Mesendoderm (in vitro differentiated cells): ENCODE results near the gene MCCD1.

Experiments used
- DNase-seq: peaks from one replicate; pipeline ENCODE4 v3.0.0; 2013
- H2AK5ac ChIP-seq: 2 replicates; pipeline ENCODE4 v1.6.1; 2013; ENCODE audit warnings: low read length, inconsistent platforms
- H2BK120ac ChIP-seq: 2 replicates; pipeline ENCODE4 v1.6.1; 2013; ENCODE audit warnings: low read depth, mild to moderate bottlenecking, low read length, moderate library complexity, mixed read lengths
- H2BK15ac ChIP-seq: replicated peaks from 2 replicates; pipeline ENCODE4 v1.6.1; 2013; ENCODE audit warnings: low read depth, mild to moderate bottlenecking, moderate library complexity
- H2BK5ac ChIP-seq: 2 replicates; pipeline ENCODE4 v1.6.1; 2013; ENCODE audit warnings: low read length, inconsistent platforms
- H3K18ac ChIP-seq: 2 replicates; pipeline ENCODE4 v1.6.1; 2013; ENCODE audit warnings: mild to moderate bottlenecking, low read length, mixed read lengths
- H3K23ac ChIP-seq: one replicate; pipeline ENCODE4 v1.6.1; 2013; ENCODE audit warnings: low read length
- H3K27ac ChIP-seq: 2 replicates; pipeline ENCODE4 v1.5.1; 2013; ENCODE audit warnings: low read depth, mild to moderate bottlenecking, inconsistent platforms, low read length, moderate library complexity
- H3K27me3 ChIP-seq: 2 replicates; pipeline ENCODE4 v1.6.1; 2013; ENCODE audit warnings: low read length, control low read depth, mild to moderate bottlenecking, inconsistent platforms; ENCODE audit not compliant: insufficient read depth, poor library complexity
- H3K36me3 ChIP-seq: 2 replicates; pipeline ENCODE4 v1.6.1; 2013; ENCODE audit warnings: low read length, inconsistent platforms; ENCODE audit not compliant: control insufficient read depth, insufficient read depth
- H3K4ac ChIP-seq: one replicate; pipeline ENCODE4 v1.6.1; 2013; ENCODE audit warnings: low read depth, mild to moderate bottlenecking, low read length, moderate library complexity
- H3K4me1 ChIP-seq: 2 replicates; pipeline ENCODE4 v1.6.1; 2013; ENCODE audit warnings: low read depth, low read length, inconsistent platforms; ENCODE audit not compliant: control insufficient read depth
- H3K4me2 ChIP-seq: 2 replicates; pipeline ENCODE4 v1.6.1; 2013; ENCODE audit warnings: low read length
- H3K4me3 ChIP-seq: 2 replicates; pipeline ENCODE4 v1.5.1; 2013; ENCODE audit warnings: mild to moderate bottlenecking, low read length
- H3K56ac ChIP-seq: one replicate; pipeline ENCODE4 v1.6.1; 2013; ENCODE audit warnings: low read length
- H3K79me1 ChIP-seq: 2 replicates; pipeline ENCODE4 v1.6.1; 2013; ENCODE audit warnings: low read length, inconsistent platforms
- H3K79me2 ChIP-seq: 2 replicates; pipeline ENCODE4 v1.6.1; 2013; ENCODE audit warnings: mild to moderate bottlenecking, low read length; ENCODE audit not compliant: control insufficient read depth, insufficient read depth
- H3K9ac ChIP-seq: 2 replicates; pipeline ENCODE4 v1.6.1; 2013; ENCODE audit warnings: low read length, inconsistent platforms
- H4K5ac ChIP-seq: one replicate; pipeline ENCODE4 v1.6.1; 2013; ENCODE audit warnings: low read length
- H4K8ac ChIP-seq: one replicate; pipeline ENCODE4 v1.6.1; 2013; ENCODE audit warnings: low read depth, mild to moderate bottlenecking, control low read depth, low read length, moderate library complexity
- whole genome bisulfite sequencing: extraction: QIAGEN DNeasy Blood & Tissue Kit; methylation state at CpG from one replicate; pipeline ENCODE4 v1.1.7; 2013; ENCODE audit warnings: low lambda C conversion rate, missing lambda C conversion rate; ENCODE audit not compliant: insufficient coverage; ENCODE audit errors: extremely low coverage; 5-methylcytosine and 5-hydroxymethylcytosine counted together

Gene MCCD1

DNA sequence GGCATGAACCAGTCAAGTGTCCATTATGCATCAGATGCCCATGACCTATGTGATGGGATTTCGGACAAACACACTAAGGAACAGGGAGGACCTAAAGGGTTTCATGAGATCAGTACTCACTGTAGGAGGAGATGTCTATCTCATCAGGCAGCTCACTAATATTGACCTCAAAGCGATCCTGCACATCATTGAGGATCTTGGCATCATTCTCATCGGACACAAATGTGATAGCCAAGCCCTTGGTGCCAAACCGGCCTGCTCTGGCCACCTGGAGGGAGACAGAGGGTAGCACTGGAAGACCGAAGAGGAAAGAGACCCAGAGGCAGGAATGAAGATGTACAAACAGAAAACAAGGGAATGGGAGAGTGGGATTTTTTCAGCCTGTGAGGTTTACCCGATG is 1.9 kb downstream of the MCCD1 start:
- WGBS, result no CpG with 5 or more reads among the region's 6 CpGs
- no peak overlapping the region for H2BK5ac ChIP-seq
- peaks cover 2% of the 10 kb centered on the region for H3K4me1 ChIP-seq
- no peak overlapping the region for H4K8ac ChIP-seq
- H3K9ac ChIP-seq, result no peak overlapping the region
- H2AK5ac ChIP-seq, result no peak overlapping the region
- no peak overlapping the region for H3K4me3 ChIP-seq
- H3K4ac ChIP-seq, result no peak overlapping the region
- peaks cover 25% of the 10 kb centered on the region for H3K79me1 ChIP-seq
- H3K27me3 ChIP-seq, result no peaks in the 10 kb centered on the region
- no peak overlapping the region for H3K23ac ChIP-seq
- no peak overlapping the region for H2BK15ac ChIP-seq
- H3K27ac ChIP-seq, result no peak overlapping the region
- peaks cover 34% of the 10 kb centered on the region for H3K36me3 ChIP-seq
- H4K5ac ChIP-seq, result no peak overlapping the region
- peaks cover 8% of the 10 kb centered on the region for H3K79me2 ChIP-seq
- H2BK120ac ChIP-seq, result no peak overlapping the region
- DNase-seq, result no peak
- H3K18ac ChIP-seq, result no peak overlapping the region
- no peak overlapping the region for H3K4me2 ChIP-seq
- no peak overlapping the region for H3K56ac ChIP-seq

DNA sequence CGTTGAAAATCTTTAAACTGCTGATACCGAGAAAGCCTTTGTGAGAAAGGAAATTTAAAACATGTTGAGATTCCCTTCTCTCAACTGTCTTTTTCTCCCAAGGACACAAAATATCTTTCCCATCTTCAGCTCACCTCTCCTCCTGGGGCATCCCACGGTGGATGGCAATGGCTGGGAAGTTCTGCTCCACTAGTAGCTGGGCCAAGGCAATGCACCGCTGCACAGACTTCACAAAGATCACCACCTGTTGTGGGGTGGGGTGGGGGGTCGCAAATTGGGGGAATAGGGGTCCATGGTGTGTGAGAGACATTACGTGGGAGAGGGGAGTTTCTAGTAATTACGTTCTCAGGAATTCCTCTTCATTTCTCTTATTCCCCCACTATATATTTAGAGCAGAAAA is 2.4 kb downstream of the MCCD1 start:
- no CpG with 5 or more reads among the region's 7 CpGs for WGBS
- DNase-seq, result no peak
- Histone ChIP-seq H3K23ac (no peak overlapping the region), H3K56ac (no peak overlapping the region), H2AK5ac (no peak overlapping the region), H4K5ac (no peak overlapping the region), H2BK15ac (no peak overlapping the region), H3K79me1 (peaks cover 28% of the 10 kb centered on the region), H3K4me2 (no peak overlapping the region), H3K36me3 (peaks cover 38% of the 10 kb centered on the region), H4K8ac (no peak overlapping the region), H3K18ac (no peak overlapping the region), H3K4ac (no peak overlapping the region), H3K9ac (no peak overlapping the region), H2BK5ac (no peak overlapping the region), H3K4me1 (peaks cover 2% of the 10 kb centered on the region), H3K27me3 (no peaks in the 10 kb centered on the region), H3K4me3 (no peak overlapping the region), H2BK120ac (no peak overlapping the region), H3K79me2 (peaks cover 12% of the 10 kb centered on the region), H3K27ac (no peak overlapping the region)

DNA sequence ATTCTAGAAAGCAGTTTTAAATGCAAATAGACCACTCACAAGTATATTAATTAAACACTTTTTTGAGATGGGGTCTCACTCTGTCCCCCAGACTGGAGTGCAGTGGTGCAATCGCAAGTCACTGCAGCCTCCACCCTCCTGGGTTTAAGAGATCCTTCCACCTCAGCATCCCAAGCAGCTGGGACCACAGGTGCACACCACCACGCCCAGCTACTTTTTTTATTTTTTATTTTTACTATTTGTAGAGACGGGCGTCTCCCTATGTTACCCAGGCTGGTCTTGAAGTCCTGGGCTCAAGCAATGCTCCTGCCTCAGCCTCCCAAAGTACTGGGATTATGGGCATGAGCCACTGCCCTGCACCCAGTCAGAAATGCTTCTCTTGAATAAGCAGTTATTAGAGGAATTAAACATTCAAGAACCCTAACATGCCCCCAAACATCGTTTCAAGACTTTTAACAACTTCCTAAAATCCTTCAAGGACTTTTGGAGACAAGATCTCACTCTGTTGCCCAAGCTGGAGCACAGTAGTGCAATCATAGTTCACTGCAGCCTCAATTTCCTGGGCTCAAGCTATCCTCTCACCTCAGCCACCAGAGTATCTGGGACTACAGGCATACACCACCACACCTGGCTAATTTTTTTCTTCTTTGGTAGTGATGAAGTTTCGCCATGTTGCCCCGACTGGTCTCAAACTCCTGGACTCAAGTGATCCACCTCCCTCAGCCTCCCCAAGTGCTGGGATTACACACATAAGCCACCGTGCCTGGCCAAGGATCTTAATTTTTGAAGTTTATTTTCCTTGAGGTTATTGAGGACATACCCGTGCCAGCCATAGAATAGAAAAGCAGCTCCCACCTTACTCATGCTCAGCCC is 3.2 kb downstream of the MCCD1 start:
- Histone ChIP-seq H3K56ac (no peak overlapping the region), H3K4me3 (no peak overlapping the region), H2BK5ac (no peak overlapping the region), H3K27me3 (no peaks in the 10 kb centered on the region), H3K4me2 (no peak overlapping the region), H3K4ac (no peak overlapping the region), H2BK120ac (no peak overlapping the region), H3K4me1 (peaks cover 2% of the 10 kb centered on the region), H3K9ac (no peak overlapping the region), H2BK15ac (no peak overlapping the region), H4K5ac (no peak overlapping the region), H3K23ac (no peak overlapping the region), H3K18ac (no peak overlapping the region), H3K36me3 (peaks cover 44% of the 10 kb centered on the region), H3K79me1 (peaks cover 32% of the 10 kb centered on the region), H3K27ac (no peak overlapping the region), H2AK5ac (no peak overlapping the region), H3K79me2 (peaks cover 19% of the 10 kb centered on the region), H4K8ac (no peak overlapping the region)
- no peak for DNase-seq
- no CpG with 5 or more reads among the region's 9 CpGs for WGBS

DNA sequence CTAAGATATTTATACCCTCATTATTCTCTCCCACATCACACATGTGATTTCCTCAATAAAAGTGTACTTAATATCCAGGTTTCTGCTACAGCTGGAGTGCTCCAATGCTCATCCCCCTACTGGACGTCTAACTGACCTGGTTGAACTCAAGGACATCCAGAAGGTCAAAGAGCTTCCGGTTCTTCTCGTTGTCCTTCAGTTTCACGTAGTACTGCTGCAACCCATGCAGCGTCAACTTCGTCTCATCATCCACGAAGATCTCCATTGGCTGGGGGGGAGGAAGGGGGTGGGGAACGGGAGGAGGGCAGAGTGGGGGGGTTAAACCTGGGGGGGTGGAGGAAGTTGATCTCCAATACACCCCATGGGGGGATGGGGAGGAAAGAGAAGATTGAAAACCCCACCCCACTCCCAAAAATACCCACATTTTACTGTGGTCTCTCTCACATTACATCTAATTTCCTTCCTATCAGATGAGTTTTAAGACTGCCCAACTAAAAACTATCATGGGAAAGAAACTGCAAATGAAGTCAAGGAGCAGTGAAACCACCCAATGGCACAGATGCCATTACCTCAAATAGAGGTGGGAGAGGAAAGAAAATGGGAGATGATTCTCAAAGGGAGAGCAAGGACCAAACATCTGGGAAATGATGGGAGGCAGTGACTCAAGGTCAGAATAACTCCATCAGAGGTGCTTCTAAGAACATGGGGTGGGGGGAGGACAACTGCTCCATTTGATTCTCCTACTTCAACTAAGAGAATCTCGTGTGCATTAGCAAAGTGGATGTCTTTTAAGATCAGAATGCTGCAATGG is 4.1 kb downstream of the MCCD1 start:
- no peak overlapping the region for H3K4me3 ChIP-seq
- WGBS, result no CpG with 5 or more reads among the region's 9 CpGs

DNA sequence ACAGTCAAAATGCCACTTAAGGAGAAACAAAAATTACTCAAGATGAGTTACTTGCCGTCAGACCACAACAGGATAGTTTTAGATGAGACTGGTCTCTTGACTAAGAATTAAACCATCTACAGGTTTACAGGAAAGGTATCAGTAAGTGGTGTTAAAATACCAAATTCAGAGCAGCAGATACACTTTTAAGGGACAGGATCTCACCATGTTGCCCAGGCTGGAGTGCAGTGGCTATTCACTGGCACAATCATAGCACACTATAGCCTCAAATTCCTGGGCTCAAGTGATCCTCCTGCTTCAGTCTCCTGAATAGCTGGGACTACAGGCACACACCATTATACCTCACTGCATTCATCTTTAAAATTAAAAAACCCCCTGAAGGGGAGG is 4.7 kb downstream of the MCCD1 start:
- no peak overlapping the region for H3K23ac ChIP-seq
- no peak overlapping the region for H4K8ac ChIP-seq
- H3K4ac ChIP-seq, result no peak overlapping the region
- no peaks in the 10 kb centered on the region for H3K27me3 ChIP-seq
- no CpG with 5 or more reads among the region's 1 CpG for WGBS
- peaks cover 2% of the 10 kb centered on the region for H3K4me1 ChIP-seq
- H3K36me3 ChIP-seq, result peaks cover 45% of the 10 kb centered on the region
- H3K79me2 ChIP-seq, result peaks cover 28% of the 10 kb centered on the region
- H3K79me1 ChIP-seq, result peaks cover 32% of the 10 kb centered on the region
- no peak overlapping the region for H4K5ac ChIP-seq
- H3K18ac ChIP-seq, result no peak overlapping the region
- H2BK120ac ChIP-seq, result no peak overlapping the region
- H3K4me2 ChIP-seq, result no peak overlapping the region
- no peak overlapping the region for H2BK15ac ChIP-seq
- no peak overlapping the region for H3K27ac ChIP-seq
- no peak overlapping the region for H2BK5ac ChIP-seq
- DNase-seq, result no peak
- no peak overlapping the region for H2AK5ac ChIP-seq
- H3K56ac ChIP-seq, result no peak overlapping the region
- H3K9ac ChIP-seq, result no peak overlapping the region
- H3K4me3 ChIP-seq, result no peak overlapping the region

More for the DNA sequence above, 4.1 kb downstream of the MCCD1 start:
- H3K79me1 ChIP-seq, result peaks cover 32% of the 10 kb centered on the region
- no peak overlapping the region for H3K4me2 ChIP-seq
- H3K4me1 ChIP-seq, result peaks cover 2% of the 10 kb centered on the region
- H2BK120ac ChIP-seq, result no peak overlapping the region
- peaks cover 44% of the 10 kb centered on the region for H3K36me3 ChIP-seq
- H2BK5ac ChIP-seq, result no peak overlapping the region
- DNase-seq, result no peak
- H4K8ac ChIP-seq, result no peak overlapping the region
- no peaks in the 10 kb centered on the region for H3K27me3 ChIP-seq
- no peak overlapping the region for H3K18ac ChIP-seq
- peaks cover 23% of the 10 kb centered on the region for H3K79me2 ChIP-seq
- H3K9ac ChIP-seq, result no peak overlapping the region
- H4K5ac ChIP-seq, result no peak overlapping the region
- no peak overlapping the region for H3K56ac ChIP-seq
- no peak overlapping the region for H3K23ac ChIP-seq
- no peak overlapping the region for H3K27ac ChIP-seq
- no peak overlapping the region for H2BK15ac ChIP-seq
- no peak overlapping the region for H3K4ac ChIP-seq
- H2AK5ac ChIP-seq, result no peak overlapping the region
